ENCODE data around the gene EPC1.

DNA sequence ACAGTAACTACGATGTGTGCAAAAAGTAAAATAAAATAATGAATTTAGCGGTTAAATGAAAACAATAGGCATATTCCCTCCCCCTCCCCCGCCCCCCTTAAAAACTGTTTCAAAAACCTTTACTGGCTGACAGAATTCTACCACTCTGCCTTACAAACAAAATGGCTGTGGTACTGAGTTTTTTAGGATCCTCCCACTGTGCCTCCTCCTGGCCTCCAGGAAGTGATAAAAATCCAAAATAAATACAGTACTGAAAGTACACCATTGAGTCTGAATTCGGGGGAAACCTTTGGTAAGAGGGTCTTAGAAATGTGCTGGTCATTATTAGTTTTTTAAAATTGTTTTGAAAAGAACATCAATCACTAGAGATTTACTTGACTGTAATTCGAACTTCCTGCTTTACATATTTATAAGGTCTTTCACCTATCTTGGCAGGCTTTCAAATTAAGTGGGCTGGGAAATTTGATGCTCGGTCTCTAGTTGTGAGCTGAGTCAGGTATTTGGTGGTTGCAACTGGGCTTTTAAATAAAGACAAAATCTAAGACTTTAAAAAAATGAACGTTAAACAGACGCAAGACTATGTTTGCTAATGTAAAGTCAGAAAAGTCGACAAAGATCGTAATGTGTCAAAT lies 32.5 kb upstream of the EPC1 start:
- no peak for TF ChIP-seq POLR2A (IDR thresholded peaks at IDR 0.05)
- TF ChIP-seq, protein P1, sequence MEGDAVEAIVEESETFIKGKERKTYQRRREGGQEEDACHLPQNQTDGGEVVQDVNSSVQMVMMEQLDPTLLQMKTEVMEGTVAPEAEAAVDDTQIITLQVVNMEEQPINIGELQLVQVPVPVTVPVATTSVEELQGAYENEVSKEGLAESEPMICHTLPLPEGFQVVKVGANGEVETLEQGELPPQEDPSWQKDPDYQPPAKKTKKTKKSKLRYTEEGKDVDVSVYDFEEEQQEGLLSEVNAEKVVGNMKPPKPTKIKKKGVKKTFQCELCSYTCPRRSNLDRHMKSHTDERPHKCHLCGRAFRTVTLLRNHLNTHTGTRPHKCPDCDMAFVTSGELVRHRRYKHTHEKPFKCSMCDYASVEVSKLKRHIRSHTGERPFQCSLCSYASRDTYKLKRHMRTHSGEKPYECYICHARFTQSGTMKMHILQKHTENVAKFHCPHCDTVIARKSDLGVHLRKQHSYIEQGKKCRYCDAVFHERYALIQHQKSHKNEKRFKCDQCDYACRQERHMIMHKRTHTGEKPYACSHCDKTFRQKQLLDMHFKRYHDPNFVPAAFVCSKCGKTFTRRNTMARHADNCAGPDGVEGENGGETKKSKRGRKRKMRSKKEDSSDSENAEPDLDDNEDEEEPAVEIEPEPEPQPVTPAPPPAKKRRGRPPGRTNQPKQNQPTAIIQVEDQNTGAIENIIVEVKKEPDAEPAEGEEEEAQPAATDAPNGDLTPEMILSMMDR (IDR thresholded peaks at IDR 0.05 in 8 of 11, conservative IDR thresholded peaks at IDR 0.05 in 3 of 11): no peak
